Activated T-cell treated with anti-CD3 and anti-CD28 coated beads, Interleukin-2, amount 50 U/mL, for 48 hours (primary cell): ENCODE results near the gene CENPP.
"Not testable (repeated sequence)": the region's sequence is repeated elsewhere in the genome, so short reads cannot be mapped to it uniquely, and the experiment has no call there.

Experiments
- DNase-seq, 2 experiments: peaks; one replicate each; pipeline ENCODE4 v3.0.0-alpha.2; 2020

CENPP gene

DNA sequence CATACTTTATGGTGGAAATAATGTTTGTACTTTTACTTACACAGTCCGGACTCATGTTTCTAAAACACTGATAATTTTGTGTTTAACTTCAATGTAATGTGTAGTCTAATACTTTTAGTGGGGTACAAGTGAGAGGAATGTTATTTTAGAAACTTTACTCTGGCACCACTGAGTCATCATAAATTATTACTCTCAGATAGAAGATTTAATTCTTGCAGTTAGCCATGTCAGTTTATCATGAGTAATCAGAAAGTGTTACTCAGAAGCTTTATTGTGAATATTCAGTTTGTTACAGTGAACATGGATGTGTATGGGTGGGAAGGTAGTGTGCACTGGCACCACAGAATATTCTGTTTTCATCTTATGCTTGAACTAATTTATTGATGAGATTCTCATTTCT, 58.6 kb downstream of the CENPP start:
- no peak for DNase-seq

DNA sequence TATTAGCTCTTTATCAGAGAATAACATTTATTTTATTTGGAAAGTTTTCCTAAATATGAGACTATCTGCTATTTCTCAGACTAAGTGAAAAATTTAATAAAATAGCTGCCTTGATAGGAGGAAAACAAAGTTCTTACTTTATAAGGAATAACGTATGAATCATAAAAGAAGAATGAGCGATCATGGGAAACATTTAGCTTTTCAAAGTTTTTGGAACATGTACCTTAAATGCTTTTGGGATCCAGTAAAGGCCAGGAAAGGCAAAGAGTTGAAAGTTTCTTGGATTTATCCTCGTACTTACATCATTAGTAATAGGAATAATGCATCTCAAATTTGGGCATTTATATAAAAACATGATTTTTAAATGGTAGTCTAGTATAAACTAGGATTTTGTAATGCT, 59.2 kb downstream of the CENPP start:
- no peak for DNase-seq

DNA sequence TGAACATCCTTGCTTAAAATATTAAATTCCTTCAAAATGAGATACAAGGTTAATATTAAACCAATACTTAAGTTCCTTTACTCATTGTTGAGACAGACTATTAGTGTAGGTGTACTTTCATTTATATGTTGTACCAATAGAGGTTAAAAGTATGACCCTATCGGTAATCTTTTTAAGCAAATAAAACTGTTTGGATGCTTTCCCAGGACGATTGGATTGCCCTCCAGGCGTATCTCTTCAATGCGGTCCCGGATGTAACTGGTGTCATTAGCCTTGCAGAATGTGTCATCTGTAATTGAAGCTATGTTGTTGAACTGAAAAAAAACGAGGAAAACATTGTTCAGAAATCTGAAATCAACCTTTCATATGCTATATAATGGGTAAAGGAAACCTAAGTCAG, 59.7 kb downstream of the CENPP start:
- DNase-seq = no peak

DNA sequence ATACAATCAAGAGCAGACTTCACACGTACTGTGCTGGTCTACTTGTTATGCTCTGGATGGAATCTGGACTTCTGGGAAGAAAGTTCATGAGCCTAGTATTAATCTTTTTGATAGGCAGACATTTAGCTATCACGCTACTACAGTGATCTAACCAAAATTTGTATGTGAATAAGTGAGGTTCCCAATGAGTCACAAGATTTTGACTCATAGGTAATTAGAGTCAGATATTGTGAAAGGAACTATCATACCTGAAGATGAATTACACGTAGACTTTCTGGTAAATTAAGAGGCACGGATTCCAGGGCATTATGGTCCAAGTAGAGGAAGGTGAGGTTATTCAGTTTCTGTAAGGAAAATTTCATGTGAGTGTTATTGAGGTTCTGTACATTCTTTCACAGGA, 60.2 kb downstream of the CENPP start:
- DNase-seq = no peak

DNA sequence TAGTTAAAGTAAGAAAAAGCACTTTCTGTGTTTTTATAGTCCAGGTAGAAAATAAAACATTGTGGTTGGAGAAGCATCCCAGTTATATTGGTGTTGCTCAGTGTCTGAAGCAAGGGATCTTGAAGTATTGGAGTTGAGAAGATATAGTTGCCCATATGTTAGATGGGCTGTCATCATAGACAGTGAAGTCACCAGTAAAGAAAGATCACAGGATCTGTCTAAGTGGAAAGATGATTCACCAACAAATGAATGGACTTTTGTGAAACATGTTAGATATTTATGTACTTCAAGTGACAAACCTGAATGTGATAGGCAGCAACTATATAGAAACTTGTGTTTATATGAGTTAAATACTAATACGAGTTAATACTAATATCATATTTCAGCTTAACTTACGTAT, 66.9 kb downstream of the CENPP start:
- DNase-seq = no peak

DNA sequence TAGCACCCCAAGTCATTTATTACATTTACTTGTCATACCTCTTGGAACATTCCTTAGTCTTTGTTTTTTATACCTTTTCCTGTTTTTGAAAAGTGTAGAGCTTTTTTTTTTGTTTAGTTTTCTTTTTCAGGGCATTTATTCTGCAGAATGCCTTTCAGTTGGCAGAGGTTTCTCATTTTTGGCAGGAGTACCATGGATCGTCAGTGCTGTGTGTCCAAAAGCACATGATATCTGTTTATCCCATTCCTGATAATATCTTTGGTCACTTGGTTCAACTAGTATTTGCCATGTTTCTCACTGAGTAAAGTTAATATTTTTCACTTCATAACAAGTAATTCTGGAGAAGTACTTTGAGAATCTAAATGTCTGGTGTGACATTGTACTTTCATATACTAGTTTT, 67.9 kb downstream of the CENPP start:
- no peak for DNase-seq

DNA sequence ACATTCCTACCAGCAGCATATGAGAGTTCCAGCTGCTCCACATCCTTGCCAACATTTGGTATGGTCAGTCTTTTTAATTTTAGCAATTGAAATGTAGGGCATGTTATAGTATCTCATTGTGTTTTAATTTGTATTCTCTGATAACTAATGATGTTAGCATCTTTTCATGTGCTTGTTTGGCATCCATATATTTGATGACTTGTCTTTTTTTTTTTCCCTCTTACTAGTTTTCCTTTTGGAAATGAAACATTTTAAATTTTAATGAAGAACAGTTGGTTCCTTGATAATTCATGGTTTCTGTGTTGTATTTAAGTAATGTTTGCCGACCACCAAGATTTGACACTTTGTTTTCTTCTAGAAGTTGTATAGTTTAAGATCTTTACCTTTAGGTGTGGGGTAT, 69.9 kb downstream of the CENPP start:
- DNase-seq = no peak

DNA sequence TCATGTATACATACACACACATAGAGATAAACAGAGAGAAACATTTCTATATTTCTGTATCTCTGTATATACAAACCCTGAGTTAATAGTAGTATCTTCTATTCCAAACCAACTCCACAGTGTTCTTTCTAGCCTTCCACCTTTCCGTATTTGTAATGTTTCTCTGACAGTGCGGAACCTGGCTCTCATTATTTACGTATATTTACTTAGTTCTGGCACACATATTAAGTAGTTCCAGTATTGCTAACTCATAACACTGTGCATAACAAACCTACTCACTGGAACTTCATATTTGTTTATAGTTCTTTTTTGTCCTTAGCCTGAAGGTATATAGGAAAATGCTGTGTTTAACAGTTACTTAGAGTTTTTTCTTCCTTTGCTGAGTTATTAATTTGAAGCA, 72.1 kb downstream of the CENPP start:
- DNase-seq = no peak

DNA sequence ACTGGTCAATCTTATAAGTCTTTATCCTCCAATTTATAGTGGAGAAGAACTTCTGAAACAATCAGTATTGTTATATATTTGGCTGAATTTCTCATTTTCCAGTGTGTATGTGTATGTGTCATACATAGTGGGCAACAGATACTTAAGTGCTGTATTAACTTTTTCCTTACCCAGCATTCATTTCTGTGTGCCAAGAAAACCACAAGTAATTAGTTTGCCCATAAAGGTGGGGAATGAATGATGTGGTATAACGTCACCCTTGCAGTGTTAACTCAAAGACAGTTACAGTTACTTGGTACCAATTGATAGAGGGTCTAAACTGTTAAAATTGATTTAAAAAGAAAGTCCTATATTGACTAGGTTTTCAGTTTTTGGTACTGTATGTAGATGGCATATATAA, 76.6 kb downstream of the CENPP start:
- DNase-seq = no peak

DNA sequence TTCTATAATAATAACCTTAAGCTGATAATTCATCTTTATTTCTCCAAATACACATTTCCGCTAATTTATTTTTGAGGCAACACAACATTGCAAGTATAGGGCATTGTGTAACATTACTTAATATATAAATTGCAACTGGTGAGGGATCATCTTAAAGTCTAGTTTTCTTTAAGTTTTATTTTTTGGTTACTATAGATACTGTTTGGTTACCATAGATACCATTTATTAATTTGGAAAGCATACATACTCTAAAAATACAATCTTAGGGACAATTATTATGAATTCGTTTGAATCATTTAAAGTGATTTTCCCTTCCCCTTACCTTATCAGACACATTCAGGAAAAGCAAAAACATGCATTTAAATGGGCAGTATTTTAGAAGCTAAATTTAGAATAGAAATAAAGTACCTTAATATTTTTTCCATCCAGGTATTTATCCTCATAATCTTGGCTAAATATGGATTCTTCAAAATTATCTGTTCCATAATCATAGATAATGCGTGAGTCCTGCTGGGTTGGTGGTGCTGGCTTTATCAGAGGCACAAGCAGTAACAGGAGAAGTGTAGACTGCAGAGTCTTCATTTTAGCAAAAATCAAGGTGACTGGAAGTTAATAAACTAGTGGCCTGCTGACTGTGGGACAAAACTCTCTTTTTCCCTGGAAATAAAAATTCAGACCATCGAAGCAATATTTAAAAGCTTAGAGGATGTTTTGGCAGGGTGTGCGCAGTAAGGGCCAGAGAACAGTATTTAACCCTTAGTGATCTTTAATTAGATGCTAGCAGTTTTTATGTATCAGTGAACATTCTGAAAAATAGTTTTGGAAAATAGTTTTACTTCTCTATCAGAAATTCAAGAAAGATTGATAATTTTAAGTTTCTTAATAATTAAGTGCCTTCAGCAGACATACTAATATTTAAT, 77.3 kb downstream of the CENPP start:
- no peak for DNase-seq

DNA sequence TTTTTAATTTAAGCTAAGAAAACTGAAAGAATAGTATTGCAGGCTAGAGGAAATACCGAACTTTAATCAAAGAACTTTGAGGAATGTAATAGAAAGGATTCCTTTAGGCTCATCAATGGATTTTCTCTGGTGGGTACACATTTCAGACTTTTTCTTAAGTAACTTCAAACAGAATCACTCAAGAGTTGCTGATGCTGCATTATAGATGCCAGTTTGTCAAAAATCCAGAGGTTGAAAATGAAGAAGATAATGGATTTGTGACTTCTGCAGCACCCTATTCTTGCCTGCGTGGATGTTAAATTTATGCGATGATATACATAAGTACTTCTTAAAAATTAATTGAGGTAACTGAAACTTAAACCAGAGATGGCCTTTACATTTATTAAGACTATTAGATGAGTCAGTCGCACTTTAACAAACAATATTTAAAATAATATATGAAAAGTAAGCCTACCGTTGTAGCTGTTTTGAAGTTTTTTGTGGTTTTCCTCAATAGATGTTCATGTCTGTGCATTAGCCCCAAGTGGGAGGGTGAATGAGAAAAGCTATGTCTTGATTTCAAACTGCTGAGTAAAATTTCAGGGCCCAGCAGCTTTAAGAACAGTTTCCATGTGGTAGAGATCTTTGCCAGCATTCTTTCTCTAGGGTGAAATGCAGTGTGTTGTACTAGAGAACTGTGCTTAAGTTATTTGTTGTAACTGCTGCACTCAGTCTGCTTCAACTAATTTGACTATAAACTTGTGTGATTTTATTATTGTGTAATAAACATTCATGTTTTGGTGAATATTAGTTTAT, 78.5 kb downstream of the CENPP start, which contains the start of gene OGN:
Gene OGN, minus strand, starts transcription at position 537 of the 795 bp plus-strand sequence. CDS start 1,171 bp downstream, outside the sequence.
- DNase-seq = no peak

DNA sequence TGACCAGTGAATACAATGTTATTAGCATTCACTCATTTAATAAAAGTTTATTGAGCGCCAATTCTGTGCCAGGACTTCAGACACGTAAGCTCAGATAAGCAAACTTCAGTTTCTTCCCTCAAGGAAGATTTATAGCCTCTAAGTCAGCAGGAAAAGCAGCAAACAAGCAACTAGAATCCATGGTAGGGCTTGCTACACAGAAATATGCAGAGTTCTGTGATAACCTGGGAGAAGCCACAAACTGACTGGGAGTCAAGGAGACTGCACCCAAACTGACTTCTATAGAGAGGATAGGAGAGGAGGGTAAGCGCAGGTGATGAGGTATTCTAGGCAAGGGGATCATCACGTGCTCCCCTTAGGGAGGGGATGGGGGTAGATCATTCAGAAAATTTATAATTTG, 80.1 kb downstream of the CENPP start:
- DNase-seq = no peak

DNA sequence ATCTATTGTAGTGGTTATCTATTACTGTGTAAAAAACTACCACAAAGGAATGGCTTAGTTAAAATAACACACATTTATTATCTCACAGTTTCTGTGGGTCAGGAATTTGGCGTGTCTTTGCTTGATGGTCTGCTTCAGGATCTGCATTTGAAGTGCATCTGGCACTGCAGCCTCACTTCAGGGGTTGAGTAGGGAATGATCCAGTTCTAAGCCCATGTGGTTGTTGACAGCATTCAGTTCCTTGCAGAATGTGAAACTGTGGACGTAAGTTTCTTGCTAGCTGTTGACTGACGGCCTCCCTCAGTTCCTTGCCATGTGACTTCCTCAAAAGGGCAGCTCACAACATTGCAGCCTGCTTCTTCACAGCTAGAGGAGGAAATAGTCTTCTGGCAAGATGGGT, 80.7 kb downstream of the CENPP start:
- peak in 1 of 2 experiments; percentile 17 for DNase-seq

DNA sequence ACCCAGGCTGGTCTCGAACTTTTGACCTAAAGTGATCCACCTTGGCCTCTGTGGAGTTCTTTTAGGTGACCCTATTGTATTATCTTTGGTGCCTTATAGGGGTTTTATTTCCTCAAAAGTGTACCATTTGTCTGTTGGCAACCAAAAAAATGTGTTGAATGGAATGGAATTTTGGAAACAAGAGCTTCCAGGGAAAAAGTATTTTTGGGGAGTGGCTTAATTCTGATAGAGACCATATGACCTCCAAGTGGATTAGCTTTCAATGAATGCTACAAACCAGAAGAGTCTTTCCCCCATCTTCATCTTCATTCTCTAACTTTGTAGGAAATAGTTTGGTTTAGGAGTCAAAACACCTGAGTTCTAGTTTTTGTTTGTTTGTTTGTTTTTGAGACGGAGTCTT, 82.1 kb downstream of the CENPP start:
- DNase-seq = no peak

DNA sequence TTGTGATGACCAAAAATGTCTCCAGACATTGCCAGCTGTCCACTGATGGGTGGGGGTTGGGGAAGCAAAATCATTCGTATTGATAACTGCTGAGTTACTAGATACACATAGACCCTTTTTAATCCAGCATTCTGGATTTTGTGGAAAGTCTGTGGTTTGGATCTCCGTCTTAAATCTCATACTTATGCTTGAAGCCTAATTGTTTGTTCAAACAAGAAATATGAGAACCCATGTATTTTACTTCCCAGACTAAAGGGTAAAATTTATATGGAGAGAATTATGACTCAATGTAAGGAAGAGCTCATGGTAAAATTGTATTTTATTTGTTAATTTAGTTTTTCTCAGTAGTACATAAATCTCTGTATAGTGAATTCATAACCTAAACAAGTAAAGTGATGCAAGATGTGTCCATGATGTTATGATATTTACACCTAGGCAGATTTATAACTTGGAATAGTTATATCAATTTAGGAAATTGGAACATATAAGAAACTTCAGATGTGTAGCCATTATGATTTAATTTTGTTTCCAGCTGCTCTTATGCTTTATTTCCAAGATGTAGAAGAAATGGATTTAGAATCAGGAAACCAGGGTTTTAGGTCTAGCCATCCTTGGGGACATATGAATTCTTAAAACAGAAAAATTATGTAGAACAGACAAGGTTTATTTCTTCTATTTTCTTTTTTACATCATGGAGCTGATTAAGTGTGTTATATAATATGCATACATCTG, 83.2 kb downstream of the CENPP start:
- DNase-seq = no peak

DNA sequence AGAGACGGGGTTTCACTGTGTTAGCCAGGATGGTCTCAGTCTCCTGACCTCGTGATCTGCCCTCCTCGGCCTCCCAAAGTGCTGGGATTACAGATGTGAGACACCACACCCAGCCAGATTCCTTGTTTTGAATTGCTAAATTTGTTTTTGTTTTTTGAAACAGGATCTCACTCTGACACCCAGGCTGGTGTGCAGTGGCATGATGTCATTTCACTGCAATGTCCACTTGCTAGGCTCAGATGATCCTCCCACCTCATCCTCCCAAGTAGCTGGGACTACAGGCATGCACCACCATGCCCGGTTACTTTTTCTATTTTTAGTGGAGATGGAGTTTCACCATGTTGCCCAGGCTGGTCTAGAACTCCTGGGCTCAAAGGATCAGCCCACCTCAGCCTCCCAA, 85.4 kb downstream of the CENPP start:
- not testable (repeated sequence) for DNase-seq

DNA sequence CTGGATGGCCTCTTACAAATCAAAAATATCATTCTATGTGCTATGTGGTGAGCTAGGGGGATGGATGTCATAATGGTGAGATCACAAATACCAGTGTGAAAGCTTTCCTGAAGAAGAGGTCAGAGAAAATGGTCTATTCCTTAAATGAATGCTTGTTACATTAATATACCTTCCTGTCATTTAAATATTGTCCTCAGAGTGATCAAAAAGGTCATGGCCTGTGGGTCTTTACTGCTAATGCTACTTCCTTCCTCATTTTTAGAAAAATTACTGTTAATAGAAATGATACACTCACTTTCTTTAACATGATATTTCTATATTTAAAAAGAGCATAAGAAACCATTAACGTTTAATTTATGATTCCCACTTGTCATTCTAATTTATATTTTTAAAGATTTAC, 88.8 kb downstream of the CENPP start:
- no peak for DNase-seq

DNA sequence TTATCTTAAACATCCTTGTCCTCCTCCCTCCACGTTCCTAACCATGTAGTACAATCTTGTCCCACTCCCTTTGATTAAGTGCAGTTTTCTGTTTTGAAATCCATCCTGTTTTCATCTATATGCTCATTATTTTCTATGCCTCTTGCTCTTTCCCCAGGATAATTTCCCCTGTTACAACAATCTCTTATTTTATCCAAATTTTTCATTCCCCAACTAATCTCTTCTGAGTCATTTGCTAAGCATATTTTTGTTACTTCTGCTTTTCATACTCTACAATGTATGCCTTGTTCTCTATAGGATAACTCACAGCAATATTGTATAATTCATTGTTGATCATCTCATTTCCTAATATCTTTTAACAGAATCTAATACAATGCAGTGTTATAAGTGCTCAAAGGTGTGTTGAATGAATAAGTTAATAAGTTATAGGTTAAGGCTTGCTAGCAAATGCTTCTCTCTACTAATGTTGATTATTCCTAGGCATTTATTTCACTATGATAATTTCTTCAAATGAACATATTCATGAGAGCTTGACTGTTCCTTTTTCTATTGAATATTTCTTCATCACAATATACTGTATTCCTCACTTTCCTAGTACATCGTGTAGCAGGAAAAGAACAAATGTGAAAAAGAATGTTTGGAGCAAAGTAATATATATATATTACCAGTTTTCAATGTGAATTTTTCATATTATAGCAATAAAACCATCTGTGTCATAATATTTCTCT, 97.0 kb downstream of the CENPP start:
- DNase-seq = no peak

DNA sequence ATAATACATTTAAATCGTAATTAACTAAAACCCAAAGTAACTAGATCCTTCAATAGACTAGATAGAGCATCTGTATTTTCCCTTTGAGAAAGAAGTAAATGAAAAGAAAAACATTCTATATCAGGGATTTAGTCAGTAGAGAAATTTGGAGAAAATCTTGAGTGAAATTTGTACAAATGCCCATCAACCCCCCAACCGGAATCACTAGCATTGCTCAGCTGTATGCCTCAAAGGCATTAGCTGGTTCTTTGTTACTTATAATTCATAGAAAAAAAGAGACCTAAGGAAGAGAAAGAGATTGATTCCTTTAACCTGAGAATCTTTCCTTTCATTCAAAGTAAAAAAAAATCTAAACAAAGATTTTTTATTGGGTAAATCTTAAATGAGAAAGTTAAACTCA, 97.9 kb downstream of the CENPP start:
- no peak for DNase-seq

DNA sequence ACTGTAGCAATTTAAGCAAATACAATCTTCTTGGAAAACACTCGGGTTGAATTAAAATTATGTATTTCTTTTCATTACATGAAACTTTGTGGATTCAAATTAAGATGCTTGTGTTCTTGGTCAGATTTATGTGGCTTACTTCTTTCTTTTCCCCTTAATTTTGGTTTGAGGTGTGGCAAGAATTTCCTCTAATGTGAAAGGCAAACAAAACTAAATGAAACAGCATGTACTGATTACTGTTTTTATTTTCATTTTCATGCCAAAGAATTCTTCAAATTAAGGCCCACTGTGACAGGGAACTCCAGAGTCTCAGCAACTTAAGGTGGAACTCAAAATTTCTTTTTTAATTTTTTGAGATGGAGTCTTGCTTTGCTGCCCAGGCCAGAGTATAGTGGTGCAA, 98.6 kb downstream of the CENPP start, which contains the start of gene OMD:
Gene OMD, minus strand, starts transcription at position 132 of the 400 bp plus-strand sequence. CDS start 6,913 bp downstream, outside the sequence.
- no peak for DNase-seq

DNA sequence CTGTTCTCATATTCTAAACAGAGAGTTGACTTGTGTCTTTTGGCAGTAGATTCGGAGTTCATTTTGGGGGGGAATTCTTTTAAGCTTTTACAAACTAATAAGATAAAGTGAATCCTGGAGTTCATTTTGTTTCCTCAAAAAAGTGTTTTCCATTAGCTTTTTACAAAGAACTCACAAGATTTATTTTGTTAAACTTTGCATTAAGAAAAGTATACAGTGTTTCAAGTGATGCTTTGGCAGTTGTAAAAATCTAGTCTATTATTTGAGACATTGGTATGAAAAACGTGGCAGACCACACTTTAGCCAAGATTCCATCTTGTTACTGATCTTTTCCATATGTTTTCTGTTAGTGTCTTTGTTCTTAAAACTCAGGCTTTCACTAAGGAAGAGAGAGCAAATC, 99.7 kb downstream of the CENPP start:
- no peak for DNase-seq

DNA sequence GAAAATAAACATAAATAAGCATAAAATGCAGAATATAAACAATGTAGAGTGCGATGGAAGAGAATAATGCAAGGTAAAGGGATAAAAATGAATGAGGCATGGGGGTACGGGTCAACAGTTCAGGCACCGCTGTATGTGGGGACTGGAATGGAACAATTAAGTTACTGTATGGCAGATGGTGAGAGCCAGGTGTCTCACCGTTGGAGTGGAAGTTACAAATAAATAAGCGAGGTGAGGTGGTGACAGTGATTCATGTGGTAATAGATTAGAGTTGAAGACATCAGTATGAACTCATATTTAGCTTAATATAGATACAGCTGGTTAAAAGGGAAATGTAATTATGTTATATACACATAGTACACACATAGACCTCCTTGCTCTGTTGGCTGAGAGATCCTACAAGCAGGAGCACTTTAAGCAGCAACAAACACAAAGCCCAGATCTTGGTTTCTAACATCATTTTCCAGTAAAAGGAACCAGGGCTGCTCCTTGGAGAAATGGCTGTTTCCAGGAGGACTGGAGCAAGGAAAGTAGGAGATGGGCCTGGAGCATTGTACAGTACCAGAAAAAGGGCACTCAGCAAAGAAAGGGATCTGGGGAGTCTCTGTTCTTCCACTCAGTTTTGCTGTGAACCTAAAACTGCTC, 100.9 kb downstream of the CENPP start:
- DNase-seq = no peak
